Measurements from ENCODE around the gene SLC24A3. TPM values are rescaled to one million over a fixed set of nuclear protein-coding genes. Genes with fewer than 3 reads are reported as not detected.

Gene SLC24A3
- total RNA-seq, 1 donor from 2014 or later = 0.11 TPM

GRCh38 chr20:19406381-19406780, 193.9 kb downstream of the SLC24A3 start:
- Mint-ChIP-seq H3K4me3 (ENCODE audit: unreplicated experiment) (no peak overlapping the region), H3K9me3 (ENCODE audit: unreplicated experiment) (peaks cover 3% of the 10 kb centered on the region), H3K27ac (ENCODE audit: unreplicated experiment) (no peak overlapping the region), H3K27me3 (ENCODE audit: unreplicated experiment) (no peaks in the 10 kb centered on the region), H3K4me1 (ENCODE audit: unreplicated experiment) (no peaks in the 10 kb centered on the region), H3K36me3 (ENCODE audit: unreplicated experiment) (no peaks in the 10 kb centered on the region)
- no peak for DNase-seq (ENCODE audit: extremely low spot score, unreplicated experiment)
- no peak for TF ChIP-seq CTCF (IDR thresholded peaks at IDR 0.05)

DNA sequence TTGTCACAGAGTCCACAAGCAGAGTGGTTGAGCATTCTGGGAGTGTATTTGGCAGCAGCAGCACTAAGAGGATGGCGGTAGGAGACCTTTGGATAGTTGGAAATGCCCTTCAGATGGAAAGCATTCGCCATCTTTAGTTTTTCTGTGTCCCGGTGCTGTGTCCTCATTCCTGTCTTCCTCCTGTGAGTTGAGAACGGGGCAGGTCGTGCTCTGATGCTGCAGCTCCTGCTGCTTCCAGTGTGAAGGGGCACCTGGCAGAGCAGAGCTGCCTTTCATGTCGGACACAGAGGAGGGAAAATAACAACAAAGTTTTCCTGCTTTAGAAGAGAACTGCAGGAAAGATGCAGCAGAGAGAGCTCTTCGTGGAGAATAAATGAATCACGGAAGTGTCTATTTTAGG, 194.8 kb downstream of the SLC24A3 start:
- Mint-ChIP-seq H3K4me1 (ENCODE audit: unreplicated experiment) (no peaks in the 10 kb centered on the region), H3K4me3 (ENCODE audit: unreplicated experiment) (no peak overlapping the region), H3K36me3 (ENCODE audit: unreplicated experiment) (no peaks in the 10 kb centered on the region), H3K9me3 (ENCODE audit: unreplicated experiment) (peaks cover 3% of the 10 kb centered on the region), H3K27me3 (ENCODE audit: unreplicated experiment) (no peaks in the 10 kb centered on the region), H3K27ac (ENCODE audit: unreplicated experiment) (no peak overlapping the region)
- no peak for DNase-seq (ENCODE audit: extremely low spot score, unreplicated experiment)
- TF ChIP-seq CTCF (IDR thresholded peaks at IDR 0.05) = no peak

GRCh38 chr20:19407736-19408135, 195.3 kb downstream of the SLC24A3 start:
- no peak for TF ChIP-seq CTCF (IDR thresholded peaks at IDR 0.05)
- no peak for DNase-seq (ENCODE audit: extremely low spot score, unreplicated experiment)
- H3K27me3 Mint-ChIP-seq (ENCODE audit: unreplicated experiment) = no peaks in the 10 kb centered on the region

GRCh38 chr20:19408971-19409370, 196.5 kb downstream of the SLC24A3 start:
- no peak for TF ChIP-seq CTCF (IDR thresholded peaks at IDR 0.05)
- H3K36me3 Mint-ChIP-seq (ENCODE audit: unreplicated experiment) = no peaks in the 10 kb centered on the region
- no peaks in the 10 kb centered on the region for H3K27me3 Mint-ChIP-seq (ENCODE audit: unreplicated experiment)
- H3K27ac Mint-ChIP-seq (ENCODE audit: unreplicated experiment) = no peak overlapping the region
- no peak for DNase-seq (ENCODE audit: extremely low spot score, unreplicated experiment)
- no peaks in the 10 kb centered on the region for H3K4me1 Mint-ChIP-seq (ENCODE audit: unreplicated experiment)
- H3K9me3 Mint-ChIP-seq (ENCODE audit: unreplicated experiment) = peaks cover 3% of the 10 kb centered on the region
- H3K4me3 Mint-ChIP-seq (ENCODE audit: unreplicated experiment) = no peak overlapping the region

More at GRCh38 chr20:19407736-19408135, 195.3 kb downstream of the SLC24A3 start:
- H3K9me3 Mint-ChIP-seq (ENCODE audit: unreplicated experiment) = peaks cover 3% of the 10 kb centered on the region
- no peaks in the 10 kb centered on the region for H3K36me3 Mint-ChIP-seq (ENCODE audit: unreplicated experiment)
- no peak overlapping the region for H3K4me3 Mint-ChIP-seq (ENCODE audit: unreplicated experiment)
- no peaks in the 10 kb centered on the region for H3K4me1 Mint-ChIP-seq (ENCODE audit: unreplicated experiment)
- no peak overlapping the region for H3K27ac Mint-ChIP-seq (ENCODE audit: unreplicated experiment)

DNA sequence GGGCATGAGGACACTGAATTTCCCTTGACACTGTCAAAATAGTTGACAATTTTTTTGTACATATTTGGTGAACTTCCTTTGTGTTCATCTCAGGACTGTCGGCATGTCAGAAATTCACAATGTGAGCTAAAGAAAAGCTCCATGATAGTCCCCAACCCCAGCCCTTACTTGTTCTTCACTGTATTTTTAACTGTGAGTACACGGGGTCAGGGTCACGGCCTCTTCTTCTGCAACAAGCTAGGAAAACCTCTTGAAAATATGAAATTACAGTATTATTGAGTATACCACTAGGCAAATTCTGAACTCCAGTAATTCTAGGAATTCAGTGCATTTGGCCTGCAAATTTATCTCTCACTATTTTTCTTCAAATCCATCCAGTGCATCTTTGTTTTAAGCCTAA, 199.4 kb downstream of the SLC24A3 start:
- Mint-ChIP-seq H3K4me1 (ENCODE audit: unreplicated experiment) (no peaks in the 10 kb centered on the region), H3K4me3 (ENCODE audit: unreplicated experiment) (no peak overlapping the region), H3K9me3 (ENCODE audit: unreplicated experiment) (peaks cover 3% of the 10 kb centered on the region), H3K36me3 (ENCODE audit: unreplicated experiment) (no peaks in the 10 kb centered on the region), H3K27ac (ENCODE audit: unreplicated experiment) (no peak overlapping the region), H3K27me3 (ENCODE audit: unreplicated experiment) (no peaks in the 10 kb centered on the region)
- DNase-seq (ENCODE audit: extremely low spot score, unreplicated experiment) = no peak
- TF ChIP-seq CTCF (IDR thresholded peaks at IDR 0.05) = no peak
